BJ (cell line): ENCODE measurements around the gene MRPL24. TPM values are rescaled to one million over a fixed set of nuclear protein-coding genes. Genes with fewer than 3 reads are reported as not detected.

Experiments used
- CTCF ChIA-PET: fragments of 350-600 bp; formaldehyde crosslinking; extraction: SDS; loops from one replicate; lab custom pipeline; 2021; ENCODE audit warnings: antibody characterized with exemption, inconsistent platforms; lab: Yijun Ruan, JAX
- POLR2A ChIA-PET: fragments of 300-600 bp; sonication (Branson Sonifier 250); formaldehyde crosslinking; extraction: SDS; loops from one replicate; lab custom pipeline; 2021; ENCODE audit warnings: antibody characterized with exemption; lab: Charles Lee
- DNase-seq: peaks from one replicate; pipeline ENCODE4 v3.0.0-alpha.2; 2011; ENCODE audit warnings: low read depth
- H3K27me3 ChIP-seq: 2 replicates; pipeline ENCODE4 v1.6.0; 2011; ENCODE audit warnings: low read length; ENCODE audit not compliant: control insufficient read depth, insufficient read depth
- H3K36me3 ChIP-seq: 2 replicates; pipeline ENCODE4 v1.5.1; 2011; ENCODE audit warnings: low read length; ENCODE audit not compliant: control insufficient read depth, insufficient read depth
- H3K4me3 ChIP-seq: 2 replicates; pipeline ENCODE4 v1.5.1; 2011; ENCODE audit warnings: low read depth, mild to moderate bottlenecking, control low read depth, low read length
- polyA plus RNA-seq: library from polyadenylated mRNA; depleted of rRNA; stranded (reverse); fragments of >200 nt; gene quantifications from 2 replicates; pipeline ENCODE4 v1.2.3, GENCODE V29; 2011
- TF ChIP-seq, protein P1 (sequence below): IDR thresholded peaks from 2 replicates; pipeline ENCODE4 v1.5.1; 2011; ENCODE audit warnings: low read depth, mild to moderate bottlenecking, control low read depth, inconsistent platforms, low read length, moderate library complexity; ENCODE audit not compliant: insufficient read depth

MRPL24 gene
- polyA plus RNA-seq, 1 experiment, result 120 TPM

DNA sequence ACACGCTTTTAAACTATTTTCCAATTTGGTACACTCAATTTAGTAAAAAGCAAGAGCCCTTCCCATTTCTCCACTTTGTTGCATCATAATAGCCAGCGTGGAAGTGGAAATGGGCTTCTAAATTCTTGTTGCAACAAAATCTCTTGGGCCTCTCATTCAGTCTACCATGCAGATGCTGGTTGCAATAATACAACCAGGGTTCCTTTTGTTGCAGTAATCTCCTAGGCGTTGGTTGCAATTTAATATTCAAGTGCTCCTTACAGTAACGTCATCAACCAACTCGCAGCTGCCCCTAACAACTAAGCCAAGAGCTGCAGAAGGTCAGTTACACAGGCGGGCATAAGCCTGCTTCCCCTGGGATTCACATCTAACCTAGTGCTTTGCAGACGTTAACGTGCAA is 13.3 kb upstream of the MRPL24 start:
- no peaks in the 10 kb centered on the region for H3K27me3 ChIP-seq
- no peaks in the 10 kb centered on the region for H3K36me3 ChIP-seq
- ChIA-PET CTCF (interaction anchor here (3.1 kb wide), 1 partner anchor 28 kb away, joined by 10 read pairs; no protein-coding TSS in a partner anchor), POLR2A (no interaction called here)
- TF ChIP-seq, protein P1, sequence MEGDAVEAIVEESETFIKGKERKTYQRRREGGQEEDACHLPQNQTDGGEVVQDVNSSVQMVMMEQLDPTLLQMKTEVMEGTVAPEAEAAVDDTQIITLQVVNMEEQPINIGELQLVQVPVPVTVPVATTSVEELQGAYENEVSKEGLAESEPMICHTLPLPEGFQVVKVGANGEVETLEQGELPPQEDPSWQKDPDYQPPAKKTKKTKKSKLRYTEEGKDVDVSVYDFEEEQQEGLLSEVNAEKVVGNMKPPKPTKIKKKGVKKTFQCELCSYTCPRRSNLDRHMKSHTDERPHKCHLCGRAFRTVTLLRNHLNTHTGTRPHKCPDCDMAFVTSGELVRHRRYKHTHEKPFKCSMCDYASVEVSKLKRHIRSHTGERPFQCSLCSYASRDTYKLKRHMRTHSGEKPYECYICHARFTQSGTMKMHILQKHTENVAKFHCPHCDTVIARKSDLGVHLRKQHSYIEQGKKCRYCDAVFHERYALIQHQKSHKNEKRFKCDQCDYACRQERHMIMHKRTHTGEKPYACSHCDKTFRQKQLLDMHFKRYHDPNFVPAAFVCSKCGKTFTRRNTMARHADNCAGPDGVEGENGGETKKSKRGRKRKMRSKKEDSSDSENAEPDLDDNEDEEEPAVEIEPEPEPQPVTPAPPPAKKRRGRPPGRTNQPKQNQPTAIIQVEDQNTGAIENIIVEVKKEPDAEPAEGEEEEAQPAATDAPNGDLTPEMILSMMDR, result no peak
- no peak overlapping the region for H3K4me3 ChIP-seq
- no peak for DNase-seq

DNA sequence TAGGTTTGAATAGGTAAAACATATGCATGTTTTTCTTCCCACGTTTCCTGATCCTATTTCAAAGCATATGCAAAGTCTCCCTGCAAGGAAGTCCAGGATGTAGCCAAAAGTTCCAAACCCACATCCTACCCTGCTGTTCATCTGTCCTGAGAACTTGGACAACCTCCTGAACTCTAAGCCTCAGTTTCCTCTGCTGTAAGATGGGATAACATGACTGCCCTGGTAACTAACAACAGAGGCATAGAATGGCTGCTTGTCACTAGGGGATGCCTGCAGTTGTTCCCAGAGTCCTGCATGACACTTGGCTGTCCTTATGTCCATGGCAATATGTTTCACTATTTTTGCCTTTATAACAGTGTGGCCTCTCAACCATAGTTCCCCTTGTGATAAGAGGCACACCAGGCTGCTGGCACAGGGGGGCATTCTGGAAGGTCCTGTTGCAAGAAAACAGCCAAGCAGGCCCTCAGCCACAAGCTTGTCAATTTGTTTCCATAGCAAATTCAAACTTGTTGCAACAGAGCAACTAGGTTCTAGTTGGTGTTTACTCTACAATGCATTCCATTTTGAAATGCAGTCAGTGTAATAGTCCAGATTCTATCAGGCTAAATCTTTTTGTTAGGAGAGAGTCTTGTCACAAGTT is 12.1 kb upstream of the MRPL24 start:
- POLR2A ChIA-PET, result interaction anchor here (2.1 kb wide), 1 partner anchor 12 kb away, joined by 10 read pairs; the partner anchor contains the start of gene MRPL24
- H3K4me3 ChIP-seq, result peak overlapping the region; percentile 79; the same call in 1 of the 2 replicates
- TF ChIP-seq, protein P1, result no peak
- no peak for DNase-seq
- H3K36me3 ChIP-seq, result no peaks in the 10 kb centered on the region; the same call in 1 of the 2 replicates
- H3K27me3 ChIP-seq, result no peaks in the 10 kb centered on the region
- CTCF ChIA-PET, result interaction anchor here (0.7 to 3.1 kb wide), 7 partner anchors 12 to 107 kb away, joined by 3 to 10 read pairs (median 4); partner anchors contain the start of genes MRPL24 and PRCC

DNA sequence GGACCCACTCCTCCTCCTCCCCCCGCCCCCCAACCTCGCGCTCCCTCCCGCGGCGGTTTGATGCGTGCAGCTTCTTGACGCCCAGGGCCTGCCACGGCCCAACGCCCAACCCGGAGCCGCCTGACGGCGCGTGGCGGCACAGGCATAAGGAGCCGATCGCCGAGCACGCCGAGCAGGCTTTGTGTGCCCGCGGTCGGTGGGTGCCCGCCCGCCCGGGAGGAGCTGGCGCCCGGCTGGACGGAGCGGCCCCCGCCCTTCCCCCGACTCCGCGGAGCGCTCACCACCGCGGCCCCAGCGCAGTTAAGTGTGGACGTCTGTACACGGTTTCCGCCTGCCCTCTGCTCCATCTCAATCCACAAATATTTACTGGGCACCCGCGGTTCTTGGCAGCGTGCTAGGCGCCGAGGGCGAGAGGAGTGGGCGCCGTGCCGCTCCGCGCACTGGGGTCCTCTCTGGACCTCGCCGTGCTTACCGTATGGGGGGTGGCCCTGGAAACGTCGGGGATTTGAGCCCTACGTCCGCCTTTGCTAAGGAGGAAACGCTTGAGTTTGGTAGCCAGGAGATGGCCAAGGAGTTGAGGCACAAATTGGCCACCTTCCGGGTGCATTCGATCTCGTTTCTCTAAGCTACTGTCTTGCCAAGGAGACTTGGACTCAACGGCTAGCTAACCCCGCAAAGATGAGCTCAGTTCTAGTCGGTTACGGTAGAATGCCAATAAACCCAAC is 11.0 kb upstream of the MRPL24 start:
- DNase-seq, result peak; percentile 66
- ChIA-PET POLR2A (interaction anchor here (2.1 kb wide), 1 partner anchor 11 kb away, joined by 10 read pairs; the partner anchor contains the start of gene MRPL24), CTCF (interaction anchor here (0.7 to 3.1 kb wide), 8 partner anchors 11 to 108 kb away, joined by 3 to 10 read pairs (median 4); partner anchors contain the start of genes MRPL24 and PRCC)
- Histone ChIP-seq H3K36me3 (no peaks in the 10 kb centered on the region; the same call in 1 of the 2 replicates), H3K4me3 (peak overlapping the region; percentile 79), H3K27me3 (no peaks in the 10 kb centered on the region)
- TF ChIP-seq, protein P1, result 0 out of 2 replicates have a peak, but pooled peaks have one; percentile 10

DNA sequence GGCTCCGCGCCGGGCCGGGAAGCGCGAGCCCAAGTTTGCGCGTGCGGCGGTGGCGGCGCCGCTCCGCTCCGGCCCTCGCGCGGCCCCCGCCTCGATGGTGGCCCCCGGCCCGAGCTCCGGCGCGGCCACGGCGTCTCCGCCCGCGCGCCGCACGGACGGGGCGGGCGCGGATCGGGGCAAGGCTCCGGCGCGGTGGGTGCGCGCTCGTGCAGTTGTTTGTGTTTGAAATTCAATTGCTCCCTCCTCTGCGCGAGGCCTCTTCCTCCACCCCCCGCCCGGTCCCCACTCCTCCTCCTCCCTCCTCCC is 10.5 kb upstream of the MRPL24 start, which contains the start of gene HDGF:
Gene HDGF, minus strand, starts transcription at position 225 of the 306 bp plus-strand sequence. CDS start 246 bp downstream, outside the sequence.
- Histone ChIP-seq H3K4me3 (peak within 1 kb of the TSS; percentile 79), H3K36me3 (no peaks in the 10 kb centered on the region; the same call in 1 of the 2 replicates), H3K27me3 (no peaks in the 10 kb centered on the region)
- no peak for DNase-seq
- CTCF ChIA-PET, result interaction anchor here (1.6 to 2.1 kb wide), 3 partner anchors 11 to 108 kb away, joined by 5 to 7 read pairs (median 7); partner anchors contain the start of gene MRPL24
- POLR2A ChIA-PET, result interaction anchor here (2.1 kb wide), 1 partner anchor 11 kb away, joined by 10 read pairs; the partner anchor contains the start of gene MRPL24
- TF ChIP-seq, protein P1, result no peak
